Esophagus squamous epithelium (tissue), 5 donors: ENCODE data around the gene LRRC8E. TPM values are rescaled to one million over a fixed set of nuclear protein-coding genes. Genes with fewer than 3 reads are reported as not detected.

Experiments
- DNase-seq: peaks from one replicate; lab custom pipeline; 2025; lab: John Stamatoyannopoulos, UW
- H3K27ac ChIP-seq, 4 donors: fragments of 200-600 bp; sonication (generic); one replicate each; pipeline ENCODE4 v1.5.1; 2016 to 2019; ENCODE audit warnings: mild to moderate bottlenecking in 1 of 4
- H3K27me3 ChIP-seq, 4 donors: fragments of 200-600 bp; sonication (generic); 1 replicate in 3 of 4; 2 replicates in 1 of 4; pipeline versions ENCODE4 v1.5.1 to v1.6.0; 2017 to 2021; ENCODE audit warnings: antibody characterized with exemption in 1 of 4
- H3K36me3 ChIP-seq, 3 donors: fragments of 200-600 bp; sonication (generic); one replicate each; pipeline ENCODE4 v1.5.1; 2016 to 2019
- H3K4me1 ChIP-seq, 3 donors: fragments of 200-600 bp; sonication (generic); one replicate each; pipeline ENCODE4 v1.5.1; 2017 to 2019
- H3K4me3 ChIP-seq, 4 donors: fragments of 200-600 bp; sonication (generic); 1 replicate in 3 of 4; 2 replicates in 1 of 4; pipeline ENCODE4 v1.5.1; 2016 to 2019; ENCODE audit warnings: mild to moderate bottlenecking in 2 of 4, moderate library complexity in 1 of 4
- H3K9me3 ChIP-seq, 3 donors: fragments of 200-600 bp; sonication (generic); one replicate each; pipeline ENCODE4 v1.5.1; 2016 to 2019
- CTCF ChIP-seq, 6 experiments: fragments of 450-650 bp in 4 of 6; fragments of 200-600 bp in 2 of 6; sonication (generic) in 2 of 6; IDR thresholded peaks; one replicate each; pipeline ENCODE4 v1.5.1; 2016 to 2019; ENCODE audit warnings: antibody characterized with exemption in 6 of 6, mild to moderate bottlenecking in 4 of 6, moderate library complexity in 4 of 6
- POLR2A ChIP-seq, 4 donors: fragments of 450-650 bp; IDR thresholded peaks; one replicate each; pipeline ENCODE4 v1.6.1; 2017; ENCODE audit warnings: antibody characterized with exemption in 4 of 4, mild to moderate bottlenecking in 4 of 4, moderate library complexity in 3 of 4
- WGBS, 2 donors: methylation state at CpG; one replicate each; pipeline ENCODE4 v1.1.5; 2018; 5-methylcytosine and 5-hydroxymethylcytosine counted together
- intact Hi-C: fragments of 100-400 bp; cut with DNase I; formaldehyde crosslinking; loops from one replicate; pipeline ENCODE4 v1.15.0; 2022
- total RNA-seq, 4 donors: library from RNA; depleted of rRNA; stranded (reverse); fragments of >200 nt; gene quantifications; one replicate each; pipeline ENCODE4 v1.1.0, GENCODE V29; 2016
- donor health status: DM: yes; HTN: yes; CAD: no.

The LRRC8E gene
- 10 to 100 TPM in 2 of 4 donors, 1 to 10 TPM in 2; 7.6 to 17.0 (median 9.5) TPM for total RNA-seq

GRCh38 chr19:7888145-7888825, at the start of gene LRRC8E:
LRRC8E (plus strand) TSS chr19:7888510; CDS start chr19:7895604, 7,094 bp downstream.
- no peaks in the 10 kb centered on the region for H3K36me3 ChIP-seq
- intact Hi-C loops, result no loop called here
- no peak for TF ChIP-seq CTCF (IDR thresholded peaks at IDR 0.05)
- peak in 2 of 4 donors; percentile 45 to 65 for TF ChIP-seq POLR2A (IDR thresholded peaks at IDR 0.05)
- H3K27ac ChIP-seq, result peak within 1 kb of the TSS; percentile 50 to 80 (median 79)
- H3K27me3 ChIP-seq, result peaks cover 0 to 42% (median 0%) of the 10 kb centered on the region in 4 donors
- 25 to 38% methylated on average over 4 to 6 of the region's 53 CpGs for WGBS, 2 donors
- peaks cover 7 to 15% (median 11%) of the 10 kb centered on the region in 3 donors for H3K4me1 ChIP-seq
- DNase-seq, result no peak
- H3K9me3 ChIP-seq, result no peaks in the 10 kb centered on the region
- H3K4me3 ChIP-seq, result peak within 1 kb of the TSS; percentile 50 to 73 (median 67)

DNA sequence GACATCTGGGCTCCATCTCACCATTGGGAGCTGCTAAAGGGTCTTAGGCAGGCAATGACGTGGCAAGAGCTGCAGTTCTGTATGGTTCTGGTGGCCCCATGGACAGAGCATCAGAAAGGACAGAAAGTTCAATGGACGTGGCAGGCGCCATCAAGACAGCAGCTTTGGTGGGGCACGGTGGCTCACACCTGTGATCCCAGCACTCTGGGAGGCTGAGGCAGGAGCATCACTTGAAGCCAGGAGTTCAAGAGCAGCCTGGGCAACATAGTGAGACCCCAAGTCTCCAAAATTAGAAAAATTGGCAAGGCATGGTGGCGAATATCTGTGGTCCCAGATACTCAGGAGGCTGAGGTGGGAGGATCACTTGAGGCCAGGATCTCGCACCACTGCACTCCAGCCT, 48.8 kb upstream of the LRRC8E start:
- WGBS, 2 donors, result 93 to 96% methylated on average over 6 of the region's 6 CpGs
- Histone ChIP-seq H3K9me3 (no peaks in the 10 kb centered on the region), H3K27me3 (no peaks in the 10 kb centered on the region), H3K36me3 (no peaks in the 10 kb centered on the region), H3K27ac (no peak overlapping the region), H3K4me3 (no peak overlapping the region), H3K4me1 (peaks cover 0 to 4% (median 0%) of the 10 kb centered on the region in 3 donors)
- DNase-seq, result no peak
- TF ChIP-seq CTCF (IDR thresholded peaks at IDR 0.05) (no peak), POLR2A (IDR thresholded peaks at IDR 0.05) (no peak)
- intact Hi-C loops, result no loop called here

- no peaks in the 10 kb centered on the region for H3K9me3 ChIP-seq
- H3K27me3 ChIP-seq, result no peaks in the 10 kb centered on the region
- no peak overlapping the region for H3K4me3 ChIP-seq
- peaks cover 0 to 3% (median 0%) of the 10 kb centered on the region in 3 donors for H3K4me1 ChIP-seq
- WGBS, 2 donors, result 79 to 91% methylated on average over 4 to 8 of the region's 8 CpGs
- H3K36me3 ChIP-seq, result no peaks in the 10 kb centered on the region
- no peak overlapping the region for H3K27ac ChIP-seq
- no peak for DNase-seq
- intact Hi-C loops, result no loop called here
- TF ChIP-seq POLR2A (IDR thresholded peaks at IDR 0.05) (no peak), CTCF (IDR thresholded peaks at IDR 0.05) (no peak)
These were observed 47.7 kb upstream of the LRRC8E start for GRCh38 chr19:7840629-7841028.

- intact Hi-C loops, result no loop called here
- DNase-seq, result no peak
These were observed 46.3 kb upstream of the LRRC8E start for GRCh38 chr19:7841751-7842660.

More at GRCh38 chr19:7841751-7842660, 46.3 kb upstream of the LRRC8E start:
- WGBS, 2 donors, result 82 to 93% methylated on average over 6 to 8 of the region's 11 CpGs
- H3K4me1 ChIP-seq, result peaks cover 0 to 3% (median 0%) of the 10 kb centered on the region in 3 donors
- no peak overlapping the region for H3K4me3 ChIP-seq
- H3K27me3 ChIP-seq, result no peaks in the 10 kb centered on the region
- H3K36me3 ChIP-seq, result no peaks in the 10 kb centered on the region
- no peak overlapping the region for H3K27ac ChIP-seq
- no peaks in the 10 kb centered on the region for H3K9me3 ChIP-seq
- no peak for TF ChIP-seq CTCF (IDR thresholded peaks at IDR 0.05)
- TF ChIP-seq POLR2A (IDR thresholded peaks at IDR 0.05), result no peak
